Upper lobe of left lung (tissue), 4 donors: Measurements from ENCODE around the gene PLOD1.
"Not testable (repeated sequence)": the region's sequence is repeated elsewhere in the genome, so short reads cannot be mapped to it uniquely, and the experiment has no call there.

Experiments used
- CTCF ChIP-seq, 6 experiments: fragments of 450-650 bp in 4 of 6; fragments of 200-600 bp in 2 of 6; sonication (generic) in 2 of 6; IDR thresholded peaks; one replicate each; pipeline ENCODE4 v1.5.1; 2016 to 2019; ENCODE audit warnings: antibody characterized with exemption in 6 of 6
- POLR2A ChIP-seq, 4 donors: fragments of 450-650 bp; IDR thresholded peaks; one replicate each; pipeline ENCODE4 v1.5.1; 2016 to 2017; ENCODE audit warnings: antibody characterized with exemption in 4 of 4, mild to moderate bottlenecking in 2 of 4

GRCh38 chr1:11935733-11936132 lies 1.2 kb downstream of the PLOD1 start:
- not testable (repeated sequence) for TF ChIP-seq CTCF, POLR2A (IDR thresholded peaks at IDR 0.05)
